ENCODE measurements around the gene DSG4. TPM values are rescaled to one million over a fixed set of nuclear protein-coding genes. Genes with fewer than 3 reads are reported as not detected.

Gene DSG4
- total and polyA plus RNA-seq, 2 of the 4 experiments (the other 2 are of a cell fraction): not detected

GRCh38 chr18:31419457-31419932, 42.9 kb downstream of the DSG4 start:
- Histone ChIP-seq H3K27ac (ENCODE audit: insufficient read depth, low read length) (no peak overlapping the region), H4K20me1 (ENCODE audit: insufficient read depth, low read length) (no peaks in the 10 kb centered on the region), H3K36me3 (ENCODE audit: control insufficient read depth, insufficient read depth, low read length) (no peaks in the 10 kb centered on the region), H3K9me1 (ENCODE audit: insufficient read depth, low read length) (no peaks in the 10 kb centered on the region), H2AK9ac (replicated peaks; ENCODE audit: low read depth, low read length, poor library complexity) (no peak overlapping the region), H3K4me1 (ENCODE audit: control insufficient read depth, insufficient read depth, low read length) (no peaks in the 10 kb centered on the region), H2AFZ (replicated peaks; ENCODE audit: low read length, poor library complexity) (no peak overlapping the region), H2BK5ac (ENCODE audit: low read depth, low read length, poor library complexity, severe bottlenecking) (no peak overlapping the region), H4K91ac (ENCODE audit: insufficient read depth, low read depth, low read length) (no peak overlapping the region), H3K18ac (ENCODE audit: low read depth, low read length) (no peak overlapping the region), H2BK15ac (ENCODE audit: low read depth, low read length) (no peak overlapping the region), H3K9ac (ENCODE audit: low read depth, low read length) (no peak overlapping the region), H4K8ac (ENCODE audit: low read depth in 2 of 2, low read length in 2 of 2) (no peak overlapping the region), H3K56ac (ENCODE audit: extremely low read depth, insufficient read depth, low read length) (no peak overlapping the region), H3K79me1 (ENCODE audit: low read depth in 1 of 2, low read length in 2 of 2) (no peaks in the 10 kb centered on the region), H3K4ac (ENCODE audit: low read depth, low read length) (no peak overlapping the region), H3K4me3 (ENCODE audit: insufficient read depth, low read depth, low read length) (no peak overlapping the region), H2AK5ac (ENCODE audit: low read depth, low read length) (no peak overlapping the region), H3K27me3 (ENCODE audit: control insufficient read depth, insufficient read depth, low read length) (no peaks in the 10 kb centered on the region), H3K14ac (replicated peaks; ENCODE audit: low read depth, low read length) (no peak overlapping the region), H2BK120ac (ENCODE audit: low read depth, low read length) (no peak overlapping the region), H3K23ac (ENCODE audit: low read depth, low read length) (no peak overlapping the region), H2BK20ac (ENCODE audit: low read depth, low read length) (no peak overlapping the region), H3K9me3 (ENCODE audit: control insufficient read depth, insufficient read depth, low read length) (no peaks in the 10 kb centered on the region; the same call in 1 of the 2 replicates), H4K5ac (ENCODE audit: low read depth, low read length) (no peak overlapping the region), H3K4me2 (ENCODE audit: low read depth, low read length) (no peak overlapping the region)
- ChIA-PET POLR2A (ENCODE audit: unreplicated experiment) (no interaction called here), CTCF (no interaction called here)
- dilution Hi-C loops (cut with HindIII; ENCODE audit: low sequenced_read_pairs, unreplicated experiment): no loop called here
- in situ Hi-C loops (cut with MboI; ENCODE audit: low sequenced_read_pairs): no loop called here
- no CpG with 5 or more reads among the region's 7 CpGs for WGBS, 2 experiments (ENCODE audit: extremely low coverage in 2 of 2, insufficient read length in 1 of 2)
- DNase-seq: no peak
- intact Hi-C loops (cut with micrococcal nuclease): no loop called here
- BruUV-seq (replicated peaks): no TSS peak
- ATAC-seq (ENCODE audit: low read depth): no peak
- TF ChIP-seq RCOR1 (IDR thresholded peaks at IDR 0.05; ENCODE audit: insufficient replicate concordance, low read length): no peak
- no peak for TF ChIP-seq FOS (IDR thresholded peaks at IDR 0.05; ENCODE audit: low read depth, low read length)
- TF ChIP-seq RAD21 (IDR thresholded peaks at IDR 0.05; ENCODE audit: low read length): no peak
- no peak for TF ChIP-seq POLR2A (IDR thresholded peaks at IDR 0.05; ENCODE audit: low read depth, low read length)
- no peak for TF ChIP-seq NFE2L2 (IDR thresholded peaks at IDR 0.05; ENCODE audit: low read depth, low read length)
- TF ChIP-seq BHLHE40 (IDR thresholded peaks at IDR 0.05; ENCODE audit: low read depth, low read length): no peak
- TF ChIP-seq RFX5 (IDR thresholded peaks at IDR 0.05; ENCODE audit: low read depth, low read length): no peak
- no peak for TF ChIP-seq CTCF (conservative IDR thresholded peaks at IDR 0.05; ENCODE audit: low read depth, low read length)
- no peak for TF ChIP-seq CHD1 (IDR thresholded peaks at IDR 0.05; ENCODE audit: low read depth, low read length)
- TF ChIP-seq USF2 (IDR thresholded peaks at IDR 0.05; ENCODE audit: low read depth, low read length): no peak
- TF ChIP-seq MXI1 (IDR thresholded peaks at IDR 0.05; ENCODE audit: borderline replicate concordance, low read depth, low read length): no peak
- no peak for TF ChIP-seq CEBPB (IDR thresholded peaks at IDR 0.05; ENCODE audit: low read depth, low read length)
